Stimulated activated CD8-positive, alpha-beta memory T cell treated with anti-CD3 and anti-CD28 coated beads, Interleukin-7, amount 100 ng/mL, for 48 hours (primary cell): ENCODE results near the gene FLII.
"Not testable (repeated sequence)": the region's sequence is repeated elsewhere in the genome, so short reads cannot be mapped to it uniquely, and the experiment has no call there.

Experiments used
- DNase-seq, 2 donors: peaks; one replicate each; pipeline ENCODE4 v3.0.0-alpha.2; 2020; ENCODE audit warnings: low read depth in 1 of 2; ENCODE audit errors: extremely low read depth in 1 of 2

FLII gene

GRCh38 chr17:18258356-18259038, at the start of gene FLII:
FLII (minus strand) TSS chr17:18258738; CDS start chr17:18258690, 48 bp downstream.
- DNase-seq, result peak in 1 of 2 donors; percentile 31

- not testable (repeated sequence) for DNase-seq
Observed at GRCh38 chr17:18303206-18303605, 44.7 kb upstream of the FLII start.

GRCh38 chr17:18300725-18301480, 42.4 kb upstream of the FLII start:
- no peak for DNase-seq

GRCh38 chr17:18298061-18298460, 39.5 kb upstream of the FLII start:
- not testable (repeated sequence) for DNase-seq

GRCh38 chr17:18291718-18292540, 33.4 kb upstream of the FLII start:
- no peak for DNase-seq

GRCh38 chr17:18285296-18285695, 26.8 kb upstream of the FLII start:
- no peak for DNase-seq

GRCh38 chr17:18281788-18282187, 23.2 kb upstream of the FLII start:
- DNase-seq, result no peak

GRCh38 chr17:18280766-18281371, 22.3 kb upstream of the FLII start:
- no peak for DNase-seq

- DNase-seq, result no peak
Observed at GRCh38 chr17:18280249-18280648, 21.7 kb upstream of the FLII start.

- no peak for DNase-seq
Observed at GRCh38 chr17:18278867-18279266, 20.3 kb upstream of the FLII start.

- DNase-seq, result no peak
Observed at GRCh38 chr17:18277076-18277475, 18.5 kb upstream of the FLII start.

- DNase-seq, result no peak
Observed at GRCh38 chr17:18270046-18270931, 11.8 kb upstream of the FLII start.

- DNase-seq, result no peak
Observed at GRCh38 chr17:18267927-18268711, 9.6 kb upstream of the FLII start.

- DNase-seq, result no peak
Observed at GRCh38 chr17:18267366-18267765, 8.8 kb upstream of the FLII start.

- no peak for DNase-seq
Observed at GRCh38 chr17:18263885-18264682, 5.5 kb upstream of the FLII start.

GRCh38 chr17:18262641-18263040, 4.1 kb upstream of the FLII start:
- no peak for DNase-seq

GRCh38 chr17:18262111-18262510, 3.6 kb upstream of the FLII start:
- DNase-seq, result no peak

GRCh38 chr17:18261659-18262058, 3.1 kb upstream of the FLII start:
- DNase-seq, result no peak

GRCh38 chr17:18261146-18261515, 2.6 kb upstream of the FLII start:
- peak in 1 of 2 donors; percentile 44 for DNase-seq
